PC-9 (cell line): Measurements from ENCODE around the gene SNCAIP. TPM values are rescaled to one million over a fixed set of nuclear protein-coding genes. Genes with fewer than 3 reads are reported as not detected.

ENCODE experiments used
- BruUV-seq: library from RNA; stranded (reverse); fragments of 400-500 nt; replicated peaks from 2 replicates; lab custom pipeline; 2021; lab: Mats Ljungman, UMichigan
- CTCF ChIA-PET: fragments of 300-600 bp; sonication (Branson Sonifier 250); formaldehyde crosslinking; loops from one replicate; lab custom pipeline; 2022; ENCODE audit warnings: antibody characterized with exemption; lab: Charles Lee
- POLR2A ChIA-PET: fragments of 300-600 bp; sonication (Branson Sonifier 250); formaldehyde crosslinking; loops from one replicate; lab custom pipeline; 2022; ENCODE audit warnings: antibody characterized with exemption; ENCODE audit not compliant: unreplicated experiment; lab: Charles Lee
- DNase-seq, 2 experiments: peaks; one replicate each; pipeline versions ENCODE4 v3.0.0 to v3.0.0-alpha.2; 2015 to 2022; ENCODE audit warnings: mixed read lengths in 1 of 2
- H2AFZ ChIP-seq: fragments of 200-600 bp; sonication (generic); 2 replicates; pipeline ENCODE4 v1.8.1; 2017; ENCODE audit warnings: antibody characterized with exemption
- H3F3A ChIP-seq: fragments of 200-600 bp; sonication (generic); 2 replicates; pipeline ENCODE4 v1.8.1; 2017; ENCODE audit warnings: antibody characterized with exemption, mild to moderate bottlenecking, low read depth; ENCODE audit not compliant: insufficient read depth
- H3K27ac ChIP-seq: fragments of 200-600 bp; sonication (generic); 2 replicates; pipeline ENCODE4 v1.6.1; 2016; ENCODE audit warnings: mixed run types
- H3K27me3 ChIP-seq: fragments of 200-600 bp; sonication (generic); 2 replicates; pipeline ENCODE4 v1.6.1; 2016; ENCODE audit warnings: low read depth, mixed run types; ENCODE audit not compliant: insufficient read depth
- H3K36me3 ChIP-seq: fragments of 200-600 bp; sonication (generic); 2 replicates; pipeline ENCODE4 v1.6.1; 2016; ENCODE audit warnings: low read depth, mixed run types
- H3K4me1 ChIP-seq: fragments of 200-600 bp; sonication (generic); replicated peaks from 2 replicates; pipeline ENCODE4 v1.6.1; 2016; ENCODE audit warnings: mixed run types; ENCODE audit not compliant: insufficient read depth
- H3K4me2 ChIP-seq: fragments of 200-600 bp; sonication (generic); 2 replicates; pipeline ENCODE4 v1.6.1; 2017; ENCODE audit warnings: mixed run types
- H3K4me3 ChIP-seq: fragments of 200-600 bp; sonication (generic); 2 replicates; pipeline ENCODE4 v1.6.1; 2016; ENCODE audit warnings: mixed run types
- H3K79me2 ChIP-seq: fragments of 200-600 bp; sonication (generic); 2 replicates; pipeline ENCODE4 v1.6.1; 2017; ENCODE audit warnings: low read depth, mixed run types
- H3K9me2 ChIP-seq: fragments of 200-600 bp; sonication (generic); 2 replicates; pipeline ENCODE4 v1.8.1; 2017; ENCODE audit warnings: mild to moderate bottlenecking; ENCODE audit not compliant: insufficient read depth
- H3K9me3 ChIP-seq: fragments of 200-600 bp; sonication (generic); 2 replicates; pipeline ENCODE4 v1.8.1; 2016; ENCODE audit warnings: low read depth; ENCODE audit not compliant: insufficient read depth
- H4K20me1 ChIP-seq: fragments of 200-600 bp; sonication (generic); 2 replicates; pipeline ENCODE4 v1.8.1; 2017; ENCODE audit not compliant: insufficient read depth
- EZH2 ChIP-seq: fragments of 200-600 bp; sonication (generic); IDR thresholded peaks from 2 replicates; pipeline ENCODE4 v1.8.0; 2017; ENCODE audit warnings: antibody characterized with exemption, low read depth
- intact Hi-C: fragments of 100-400 bp; cut with micrococcal nuclease; formaldehyde crosslinking; loops from one replicate; pipeline ENCODE4 v1.10.0; 2022; ENCODE audit not compliant: unreplicated experiment
- total RNA-seq: library from RNA; stranded (reverse); gene quantifications from 2 replicates; pipeline ENCODE4 v1.2.3, GENCODE V29; 2021
- TF ChIP-seq, protein P1 (sequence below): fragments of 200-600 bp; sonication (generic); conservative IDR thresholded peaks from 2 replicates; pipeline ENCODE4 v1.6.1; 2017; ENCODE audit warnings: mixed run types, antibody characterized with exemption, mild to moderate bottlenecking, moderate library complexity

Gene SNCAIP
- total RNA-seq, 1 experiment from 2014 or later = not detected

DNA sequence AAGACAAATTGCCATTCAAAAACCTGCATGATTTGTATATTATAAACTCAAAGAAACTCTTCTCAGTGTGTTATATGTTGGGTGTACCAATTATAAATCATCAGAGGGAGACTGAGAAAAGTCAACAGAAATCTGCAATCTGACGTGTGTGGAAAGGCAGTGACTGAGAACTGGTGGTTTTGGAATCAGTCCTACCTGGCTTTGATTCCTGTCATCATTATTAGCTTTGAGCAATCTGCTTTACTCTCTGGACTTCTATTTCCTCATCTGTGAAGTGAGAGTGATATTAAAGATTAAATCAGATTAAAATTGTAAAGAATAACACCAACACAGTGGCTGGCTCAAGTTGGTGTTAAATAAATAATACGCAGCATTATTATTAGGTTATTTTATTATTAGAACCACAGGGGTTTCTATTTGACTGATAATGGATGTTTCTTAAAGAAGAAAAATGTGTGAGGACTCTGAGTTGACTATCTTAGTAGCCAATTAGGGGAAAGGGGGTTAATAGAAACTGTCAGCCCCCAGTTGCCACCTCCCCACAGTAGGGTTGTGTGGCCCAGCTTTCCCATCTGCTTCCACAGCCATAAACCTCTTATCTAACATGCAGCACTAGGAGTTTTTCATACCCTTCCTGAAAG, 59.6 kb downstream of the SNCAIP start:
- H3K9me2 ChIP-seq = no peaks in the 10 kb centered on the region
- no peaks in the 10 kb centered on the region for H3K36me3 ChIP-seq
- no peaks in the 10 kb centered on the region for H3F3A ChIP-seq
- H3K27me3 ChIP-seq = no peaks in the 10 kb centered on the region
- no peak overlapping the region for H3K4me3 ChIP-seq
- TF ChIP-seq EZH2 = no peak
- TF ChIP-seq, protein P1, sequence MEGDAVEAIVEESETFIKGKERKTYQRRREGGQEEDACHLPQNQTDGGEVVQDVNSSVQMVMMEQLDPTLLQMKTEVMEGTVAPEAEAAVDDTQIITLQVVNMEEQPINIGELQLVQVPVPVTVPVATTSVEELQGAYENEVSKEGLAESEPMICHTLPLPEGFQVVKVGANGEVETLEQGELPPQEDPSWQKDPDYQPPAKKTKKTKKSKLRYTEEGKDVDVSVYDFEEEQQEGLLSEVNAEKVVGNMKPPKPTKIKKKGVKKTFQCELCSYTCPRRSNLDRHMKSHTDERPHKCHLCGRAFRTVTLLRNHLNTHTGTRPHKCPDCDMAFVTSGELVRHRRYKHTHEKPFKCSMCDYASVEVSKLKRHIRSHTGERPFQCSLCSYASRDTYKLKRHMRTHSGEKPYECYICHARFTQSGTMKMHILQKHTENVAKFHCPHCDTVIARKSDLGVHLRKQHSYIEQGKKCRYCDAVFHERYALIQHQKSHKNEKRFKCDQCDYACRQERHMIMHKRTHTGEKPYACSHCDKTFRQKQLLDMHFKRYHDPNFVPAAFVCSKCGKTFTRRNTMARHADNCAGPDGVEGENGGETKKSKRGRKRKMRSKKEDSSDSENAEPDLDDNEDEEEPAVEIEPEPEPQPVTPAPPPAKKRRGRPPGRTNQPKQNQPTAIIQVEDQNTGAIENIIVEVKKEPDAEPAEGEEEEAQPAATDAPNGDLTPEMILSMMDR = no peak
- DNase-seq = no peak
- no peak overlapping the region for H3K4me2 ChIP-seq
- H3K27ac ChIP-seq = no peak overlapping the region
- H4K20me1 ChIP-seq = no peaks in the 10 kb centered on the region
- no peaks in the 10 kb centered on the region for H3K9me3 ChIP-seq
- intact Hi-C loops = no loop called here
- no TSS peak for BruUV-seq
- H3K4me1 ChIP-seq = no peaks in the 10 kb centered on the region
- ChIA-PET POLR2A (no interaction called here), CTCF (no interaction called here)
- peak overlapping the region; percentile 8; the same call in 1 of the 2 replicates for H2AFZ ChIP-seq
- no peaks in the 10 kb centered on the region for H3K79me2 ChIP-seq

DNA sequence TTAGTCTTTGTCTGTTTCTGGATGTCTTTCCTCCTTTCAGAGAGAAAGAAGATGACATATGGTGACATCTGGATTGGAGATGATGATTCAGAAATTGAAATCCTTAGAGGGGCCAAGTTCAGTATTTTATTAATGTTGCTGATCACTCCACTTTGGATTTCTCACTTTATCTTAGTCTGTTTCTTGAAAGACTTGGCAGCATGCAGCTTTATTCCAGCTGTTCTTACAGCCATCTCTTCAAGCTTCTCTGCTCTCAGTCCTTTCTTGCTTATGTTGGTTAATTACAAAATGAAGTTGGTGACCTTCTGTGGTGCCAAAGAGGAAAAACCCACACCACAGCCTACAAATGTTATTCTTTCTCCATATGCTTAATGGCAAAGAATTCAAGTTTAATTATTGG, 62.1 kb downstream of the SNCAIP start:
- H3K27me3 ChIP-seq = no peaks in the 10 kb centered on the region
- H3K27ac ChIP-seq = no peak overlapping the region
- H3K4me2 ChIP-seq = no peak overlapping the region
- DNase-seq = no peak
- TF ChIP-seq, protein P1 = no peak
- TF ChIP-seq EZH2 = no peak
- no peaks in the 10 kb centered on the region for H3K4me1 ChIP-seq
- H3K9me2 ChIP-seq = no peaks in the 10 kb centered on the region
- H3K9me3 ChIP-seq = no peaks in the 10 kb centered on the region
- no peaks in the 10 kb centered on the region for H3K36me3 ChIP-seq
- intact Hi-C loops = no loop called here
- no peaks in the 10 kb centered on the region for H3F3A ChIP-seq
- no peak overlapping the region for H3K4me3 ChIP-seq
- no peak overlapping the region for H2AFZ ChIP-seq
- ChIA-PET POLR2A (no interaction called here), CTCF (no interaction called here)
- H3K79me2 ChIP-seq = no peaks in the 10 kb centered on the region
- no peaks in the 10 kb centered on the region for H4K20me1 ChIP-seq
- no TSS peak for BruUV-seq

DNA sequence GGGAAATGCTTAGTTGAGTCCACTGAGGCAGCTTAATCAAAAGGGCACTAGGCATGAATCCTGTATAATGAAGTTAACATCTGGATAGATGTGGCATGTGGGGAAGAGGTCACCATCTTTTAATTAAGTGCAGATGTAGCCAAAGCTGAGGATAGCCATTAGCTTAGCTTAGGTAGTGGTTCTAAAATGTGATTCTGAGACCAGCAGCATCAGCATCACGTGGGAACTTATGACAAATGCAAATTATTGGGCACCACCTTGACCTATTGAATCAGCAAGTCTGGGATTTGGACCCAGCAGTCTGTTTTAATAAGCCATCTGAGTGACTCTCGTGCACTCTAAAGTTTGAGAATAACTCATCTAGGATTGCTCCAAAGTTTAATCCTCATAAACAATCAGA, 63.8 kb downstream of the SNCAIP start:
- H3K4me2 ChIP-seq = no peak overlapping the region
- no peaks in the 10 kb centered on the region for H3K9me2 ChIP-seq
- H3K9me3 ChIP-seq = no peaks in the 10 kb centered on the region
- TF ChIP-seq, protein P1 = no peak
- TF ChIP-seq EZH2 = no peak
- POLR2A ChIA-PET = no interaction called here
- H3K79me2 ChIP-seq = no peaks in the 10 kb centered on the region
- H4K20me1 ChIP-seq = no peaks in the 10 kb centered on the region
- H3K27ac ChIP-seq = no peak overlapping the region
- H3K4me1 ChIP-seq = no peaks in the 10 kb centered on the region
- no peaks in the 10 kb centered on the region for H3F3A ChIP-seq
- no TSS peak for BruUV-seq
- DNase-seq = no peak
- no peak overlapping the region for H2AFZ ChIP-seq
- no peaks in the 10 kb centered on the region for H3K27me3 ChIP-seq
- H3K36me3 ChIP-seq = no peaks in the 10 kb centered on the region
- intact Hi-C loops = no loop called here
- no peak overlapping the region for H3K4me3 ChIP-seq
- CTCF ChIA-PET = no interaction called here
